ENCODE data around the gene TIMP2.
A peak's percentile ranks its signal among the peaks of the same experiment; 100 is the strongest.
"Not testable (repeated sequence)": the region's sequence is repeated elsewhere in the genome, so short reads cannot be mapped to it uniquely, and the experiment has no call there.

TIMP2 gene

GRCh38 chr17:78870621-78871020 lies 54.6 kb downstream of the TIMP2 start:
- no peak for DNase-seq (ENCODE audit: low read depth in 3 of 3)

- no peak for DNase-seq (ENCODE audit: low read depth in 3 of 3)
Observed at GRCh38 chr17:78868391-78868790, 56.8 kb downstream of the TIMP2 start.

GRCh38 chr17:78867046-78867445 lies 58.1 kb downstream of the TIMP2 start:
- DNase-seq (ENCODE audit: low read depth in 3 of 3), result not testable (repeated sequence)

GRCh38 chr17:78865682-78866390 lies 59.4 kb downstream of the TIMP2 start:
- DNase-seq (ENCODE audit: low read depth in 3 of 3), result peak; percentile 17 to 44 (median 34)

GRCh38 chr17:78864117-78864516 lies 61.1 kb downstream of the TIMP2 start:
- DNase-seq (ENCODE audit: low read depth in 3 of 3), result no peak

- DNase-seq (ENCODE audit: low read depth in 3 of 3), result no peak
Observed at GRCh38 chr17:78862073-78863023, 62.8 kb downstream of the TIMP2 start.

- no peak for DNase-seq (ENCODE audit: low read depth in 3 of 3)
Observed at GRCh38 chr17:78861229-78861628, 64.0 kb downstream of the TIMP2 start.

GRCh38 chr17:78859051-78859450 lies 66.1 kb downstream of the TIMP2 start:
- no peak for DNase-seq (ENCODE audit: low read depth in 3 of 3)

- DNase-seq (ENCODE audit: low read depth in 3 of 3), result no peak
Observed at GRCh38 chr17:78857266-78857665, 67.9 kb downstream of the TIMP2 start.

GRCh38 chr17:78855561-78856165 lies 69.5 kb downstream of the TIMP2 start:
- no peak for DNase-seq (ENCODE audit: low read depth in 3 of 3)

- DNase-seq (ENCODE audit: low read depth in 3 of 3), result no peak
Observed at GRCh38 chr17:78854508-78854907, 70.7 kb downstream of the TIMP2 start.

GRCh38 chr17:78853926-78854394 lies 71.2 kb downstream of the TIMP2 start:
- no peak for DNase-seq (ENCODE audit: low read depth in 3 of 3)

GRCh38 chr17:78852709-78853121 lies 72.5 kb downstream of the TIMP2 start:
- no peak for DNase-seq (ENCODE audit: low read depth in 3 of 3)

- DNase-seq (ENCODE audit: low read depth in 3 of 3), result no peak
Observed at GRCh38 chr17:78849026-78849425, 76.2 kb downstream of the TIMP2 start.

GRCh38 chr17:78847052-78847451 lies 78.1 kb downstream of the TIMP2 start:
- DNase-seq (ENCODE audit: low read depth in 3 of 3), result no peak

- DNase-seq (ENCODE audit: low read depth in 3 of 3), result no peak
Observed at GRCh38 chr17:78844301-78845005, 80.7 kb downstream of the TIMP2 start.

- peak in 2 of 3 experiments; percentile 27 to 41 for DNase-seq (ENCODE audit: low read depth in 3 of 3)
Observed at GRCh38 chr17:78842881-78843565, 82.2 kb downstream of the TIMP2 start.

GRCh38 chr17:78840780-78841611 lies 84.2 kb downstream of the TIMP2 start, which contains the start of gene USP36:
TSS of gene USP36 (minus strand) at chr17:78840814. CDS start at chr17:78836363, 4,451 bp downstream.
- peak; percentile 99 to 100 (median 100) for DNase-seq (ENCODE audit: low read depth in 3 of 3)

GRCh38 chr17:78840530-78840779 lies 84.7 kb downstream of the TIMP2 start:
- DNase-seq (ENCODE audit: low read depth in 3 of 3), result no peak
